ENCODE results near the gene B4GALNT4.
"Not testable (repeated sequence)": the region's sequence is repeated elsewhere in the genome, so short reads cannot be mapped to it uniquely, and the experiment has no call there.

GRCh38 chr11:349270-349954, 19.9 kb upstream of the B4GALNT4 start:
- not testable (repeated sequence) for TF ChIP-seq POLR2A, EP300, CTCF (IDR thresholded peaks at IDR 0.05)
